BE2C (cell line): ENCODE measurements around the gene ZNF620.

Experiments used
- DNase-seq: peaks from one replicate; pipeline ENCODE4 v3.0.0-alpha.2; 2020
- H3K27me3 ChIP-seq: fragments of 250-450 bp; sonication (Bioruptor Pico); 2 replicates; pipeline ENCODE4 v1.5.1; 2020; ENCODE audit warnings: mild to moderate bottlenecking
- H3K36me3 ChIP-seq: fragments of 250-450 bp; sonication (Bioruptor Pico); 2 replicates; pipeline ENCODE4 v1.5.1; 2020; ENCODE audit warnings: mild to moderate bottlenecking
- H3K4me1 ChIP-seq: fragments of 250-450 bp; sonication (Bioruptor Pico); 2 replicates; pipeline ENCODE4 v1.5.1; 2020
- H3K4me3 ChIP-seq: 2 replicates; pipeline ENCODE4 v1.5.1; 2011; ENCODE audit warnings: low read depth, low read length
- H3K9me3 ChIP-seq: fragments of 250-450 bp; sonication (Bioruptor Pico); 2 replicates; pipeline ENCODE4 v1.5.1; 2020
- TF ChIP-seq, protein P1 (sequence below): IDR thresholded peaks from 2 replicates; pipeline ENCODE4 v1.5.1; 2012; ENCODE audit warnings: mild to moderate bottlenecking, low read depth, low read length

Gene ZNF620

DNA sequence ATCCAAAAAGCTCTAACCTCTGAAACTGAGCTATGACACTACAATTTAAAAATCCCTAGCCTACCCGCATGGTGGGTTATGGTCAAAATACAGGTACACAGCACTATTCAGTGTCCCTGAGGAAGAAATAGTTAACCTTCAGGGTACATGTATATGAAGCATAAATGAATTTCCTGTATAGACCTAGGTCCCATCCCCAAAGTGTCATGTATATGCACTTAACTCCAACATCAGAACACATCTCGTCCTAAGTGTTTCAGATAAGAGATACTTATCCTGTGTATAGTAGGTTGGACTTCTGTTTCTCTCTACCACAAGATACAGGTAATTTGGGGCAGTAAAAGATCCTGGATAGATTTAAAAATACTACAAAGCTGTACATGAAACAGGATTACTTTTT lies 42.3 kb upstream of the ZNF620 start:
- H3K27me3 ChIP-seq = no peaks in the 10 kb centered on the region
- DNase-seq = no peak
- H3K4me1 ChIP-seq = no peaks in the 10 kb centered on the region
- TF ChIP-seq, protein P1, sequence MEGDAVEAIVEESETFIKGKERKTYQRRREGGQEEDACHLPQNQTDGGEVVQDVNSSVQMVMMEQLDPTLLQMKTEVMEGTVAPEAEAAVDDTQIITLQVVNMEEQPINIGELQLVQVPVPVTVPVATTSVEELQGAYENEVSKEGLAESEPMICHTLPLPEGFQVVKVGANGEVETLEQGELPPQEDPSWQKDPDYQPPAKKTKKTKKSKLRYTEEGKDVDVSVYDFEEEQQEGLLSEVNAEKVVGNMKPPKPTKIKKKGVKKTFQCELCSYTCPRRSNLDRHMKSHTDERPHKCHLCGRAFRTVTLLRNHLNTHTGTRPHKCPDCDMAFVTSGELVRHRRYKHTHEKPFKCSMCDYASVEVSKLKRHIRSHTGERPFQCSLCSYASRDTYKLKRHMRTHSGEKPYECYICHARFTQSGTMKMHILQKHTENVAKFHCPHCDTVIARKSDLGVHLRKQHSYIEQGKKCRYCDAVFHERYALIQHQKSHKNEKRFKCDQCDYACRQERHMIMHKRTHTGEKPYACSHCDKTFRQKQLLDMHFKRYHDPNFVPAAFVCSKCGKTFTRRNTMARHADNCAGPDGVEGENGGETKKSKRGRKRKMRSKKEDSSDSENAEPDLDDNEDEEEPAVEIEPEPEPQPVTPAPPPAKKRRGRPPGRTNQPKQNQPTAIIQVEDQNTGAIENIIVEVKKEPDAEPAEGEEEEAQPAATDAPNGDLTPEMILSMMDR = no peak
- H3K9me3 ChIP-seq = no peaks in the 10 kb centered on the region
- H3K36me3 ChIP-seq = peaks cover 53% of the 10 kb centered on the region
- H3K4me3 ChIP-seq = no peak overlapping the region

GRCh38 chr3:40464339-40465110 lies 41.3 kb upstream of the ZNF620 start:
- TF ChIP-seq, protein P1 = no peak
- no peaks in the 10 kb centered on the region for H3K9me3 ChIP-seq
- H3K36me3 ChIP-seq = peaks cover 44% of the 10 kb centered on the region
- DNase-seq = no peak
- H3K4me3 ChIP-seq = no peak overlapping the region
- H3K4me1 ChIP-seq = no peaks in the 10 kb centered on the region
- H3K27me3 ChIP-seq = no peaks in the 10 kb centered on the region

DNA sequence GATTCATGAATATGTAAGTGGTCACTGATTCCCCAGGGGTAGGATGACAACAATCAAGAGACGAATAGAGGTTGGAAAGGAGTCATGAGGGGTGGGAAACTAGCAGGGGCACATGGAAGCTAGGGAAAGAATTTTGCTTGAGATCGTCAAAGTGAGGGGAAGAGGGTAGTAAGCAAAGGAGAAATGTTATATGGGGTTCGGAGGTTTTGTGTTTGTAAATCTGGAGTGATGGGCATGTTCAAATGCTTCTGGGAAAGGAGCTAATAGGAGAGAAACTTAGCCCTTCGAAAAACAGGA lies 40.8 kb upstream of the ZNF620 start:
- peaks cover 40% of the 10 kb centered on the region for H3K36me3 ChIP-seq
- no peak for DNase-seq
- no peak overlapping the region for H3K4me3 ChIP-seq
- no peaks in the 10 kb centered on the region for H3K4me1 ChIP-seq
- no peaks in the 10 kb centered on the region for H3K27me3 ChIP-seq
- TF ChIP-seq, protein P1 = no peak
- H3K9me3 ChIP-seq = no peaks in the 10 kb centered on the region

DNA sequence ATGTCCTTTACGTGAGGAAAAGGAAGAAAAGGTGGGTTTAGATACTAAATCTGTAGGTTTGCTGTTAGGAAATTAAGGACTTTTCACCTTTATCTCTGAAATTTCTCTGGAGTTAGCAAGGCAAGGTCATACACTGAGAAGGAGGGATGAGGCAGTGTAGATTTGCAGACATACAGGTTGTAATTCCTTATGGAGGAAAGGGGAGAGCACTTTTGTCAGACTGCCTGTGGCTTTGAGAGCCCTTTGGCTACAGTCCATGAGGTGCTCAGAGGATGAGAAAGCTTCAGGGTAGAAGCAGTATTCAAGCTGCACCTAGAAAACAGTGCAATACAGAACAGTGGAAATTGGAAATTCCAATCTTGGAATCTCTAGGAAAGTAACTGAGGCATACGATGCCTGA lies 40.4 kb upstream of the ZNF620 start:
- no peak for DNase-seq
- H3K4me1 ChIP-seq = no peaks in the 10 kb centered on the region
- H3K4me3 ChIP-seq = no peak overlapping the region
- H3K27me3 ChIP-seq = no peaks in the 10 kb centered on the region
- H3K36me3 ChIP-seq = peaks cover 38% of the 10 kb centered on the region
- TF ChIP-seq, protein P1 = no peak
- H3K9me3 ChIP-seq = no peaks in the 10 kb centered on the region

DNA sequence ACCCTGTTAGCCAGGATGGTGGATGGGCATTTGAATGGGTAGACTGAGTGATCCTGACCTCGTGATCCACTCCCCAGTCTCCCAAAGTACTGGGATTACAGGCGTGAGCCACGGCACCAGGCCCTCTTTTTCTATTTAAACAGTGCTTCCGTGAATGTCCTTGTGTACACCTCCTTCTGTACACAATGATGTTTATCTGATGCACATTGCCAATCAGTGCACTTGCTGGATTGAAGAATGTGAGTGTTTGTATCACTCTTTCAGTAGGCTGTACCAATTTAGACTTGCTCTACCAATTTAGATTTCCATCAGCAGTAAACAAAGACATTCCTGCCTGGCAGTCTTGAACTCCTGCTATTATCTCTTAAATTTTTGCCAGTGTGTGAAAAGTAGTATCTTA lies 37.8 kb upstream of the ZNF620 start:
- no peaks in the 10 kb centered on the region for H3K9me3 ChIP-seq
- peaks cover 13% of the 10 kb centered on the region for H3K36me3 ChIP-seq
- H3K4me3 ChIP-seq = no peak overlapping the region
- no peaks in the 10 kb centered on the region for H3K27me3 ChIP-seq
- H3K4me1 ChIP-seq = no peaks in the 10 kb centered on the region
- TF ChIP-seq, protein P1 = no peak
- DNase-seq = no peak

GRCh38 chr3:40470701-40471100 lies 35.1 kb upstream of the ZNF620 start:
- no peak for DNase-seq
- Histone ChIP-seq H3K4me3 (no peak overlapping the region), H3K36me3 (no peaks in the 10 kb centered on the region), H3K9me3 (no peaks in the 10 kb centered on the region), H3K27me3 (no peaks in the 10 kb centered on the region), H3K4me1 (no peaks in the 10 kb centered on the region)
- TF ChIP-seq, protein P1 = no peak
